ENCODE data around the gene YBEY. TPM values are rescaled to one million over a fixed set of nuclear protein-coding genes. Genes with fewer than 3 reads are reported as not detected.

Gene YBEY
- total RNA-seq, 4 donors from 2014 or later = 5.4 to 12.7 (median 9.3) TPM

- DNase-seq (ENCODE audit: low spot score) (no peak), ATAC-seq (ENCODE audit: low FRiP score) (no peak)
- TF ChIP-seq CTCF (IDR thresholded peaks at IDR 0.05) = no peak
These were observed 26.8 kb downstream of the YBEY start for GRCh38 chr21:46312949-46313348.

- DNase-seq (ENCODE audit: low spot score) (no peak), ATAC-seq (ENCODE audit: low FRiP score) (no peak)
- no peak for TF ChIP-seq CTCF (IDR thresholded peaks at IDR 0.05)
These were observed 28.4 kb downstream of the YBEY start for GRCh38 chr21:46314441-46315020.

GRCh38 chr21:46316708-46317324 is 30.7 kb downstream of the YBEY start:
- DNase-seq (ENCODE audit: low spot score) = no peak
- no peak for ATAC-seq (ENCODE audit: low FRiP score)
- no peak for TF ChIP-seq CTCF (IDR thresholded peaks at IDR 0.05)

GRCh38 chr21:46317710-46318463 is 31.7 kb downstream of the YBEY start:
- no peak for ATAC-seq (ENCODE audit: low FRiP score)
- DNase-seq (ENCODE audit: low spot score) = no peak
- no peak for TF ChIP-seq CTCF (IDR thresholded peaks at IDR 0.05)

GRCh38 chr21:46318464-46318845 is 32.3 kb downstream of the YBEY start:
- ATAC-seq (ENCODE audit: low FRiP score) = no peak
- no peak for TF ChIP-seq CTCF (IDR thresholded peaks at IDR 0.05)
- DNase-seq (ENCODE audit: low spot score) = no peak

- ATAC-seq (ENCODE audit: low FRiP score) (no peak), DNase-seq (ENCODE audit: low spot score) (no peak)
- no peak for TF ChIP-seq CTCF (IDR thresholded peaks at IDR 0.05)
These were observed 33.0 kb downstream of the YBEY start for GRCh38 chr21:46319186-46319585.
